Astrocyte of the spinal cord (primary cell): ENCODE data around the gene TULP4.
"Not testable (repeated sequence)": the region's sequence is repeated elsewhere in the genome, so short reads cannot be mapped to it uniquely, and the experiment has no call there.

Experiments
- DNase-seq: peaks from one replicate; pipeline ENCODE4 v3.0.0; 2011; ENCODE audit warnings: low read depth, low spot score
- H3K4me3 ChIP-seq: 2 replicates; pipeline ENCODE4 v1.5.1; 2011; ENCODE audit warnings: low read depth, mild to moderate bottlenecking, low read length, moderate library complexity
- in situ Hi-C: cut with HindIII; loops from 2 replicates; pipeline ENCODE4 v1.10.0; 2017; ENCODE audit warnings: low sequenced_read_pairs
- TF ChIP-seq, protein P1 (sequence below): IDR thresholded peaks from 2 replicates; pipeline ENCODE4 v1.5.1; 2012; ENCODE audit warnings: low read depth, mild to moderate bottlenecking, low read length, inconsistent platforms

TULP4 gene

DNA sequence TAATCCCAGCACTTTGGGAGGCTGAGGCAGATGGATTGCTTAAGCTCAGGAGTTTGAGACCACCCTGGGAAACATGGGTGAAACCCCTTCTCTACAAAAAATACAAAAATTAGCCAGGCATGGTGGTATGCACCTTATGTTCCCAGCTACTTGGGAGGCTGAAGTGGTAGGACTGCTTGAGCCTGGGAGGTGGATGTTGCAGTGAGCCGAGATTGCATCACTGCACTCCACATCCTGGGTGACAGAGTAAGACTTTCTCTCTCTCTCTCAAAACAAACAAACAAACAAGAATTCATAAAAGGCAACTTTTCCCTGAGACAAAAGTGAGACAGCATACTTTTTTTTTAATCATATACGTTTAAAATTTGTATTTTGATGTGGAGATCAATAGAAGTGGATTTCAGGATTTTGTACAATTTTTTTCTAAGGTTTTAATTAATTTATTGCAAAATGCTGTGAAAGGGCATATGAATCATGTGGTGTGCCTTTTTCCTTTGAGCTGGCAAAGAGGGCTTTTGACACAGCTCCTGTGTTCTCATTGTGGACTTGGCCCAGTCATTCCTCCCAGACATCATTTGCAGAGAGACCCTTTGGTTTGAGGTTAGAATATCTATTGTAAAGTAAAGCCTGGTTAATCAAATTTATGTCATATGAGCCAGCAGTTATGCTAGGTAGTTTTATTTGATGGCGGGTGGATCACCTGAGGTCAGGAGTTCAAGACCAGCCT is 77.1 kb downstream of the TULP4 start:
- DNase-seq = no peak
- in situ Hi-C loops = no loop called here
- H3K4me3 ChIP-seq = no peak overlapping the region
- TF ChIP-seq, protein P1, sequence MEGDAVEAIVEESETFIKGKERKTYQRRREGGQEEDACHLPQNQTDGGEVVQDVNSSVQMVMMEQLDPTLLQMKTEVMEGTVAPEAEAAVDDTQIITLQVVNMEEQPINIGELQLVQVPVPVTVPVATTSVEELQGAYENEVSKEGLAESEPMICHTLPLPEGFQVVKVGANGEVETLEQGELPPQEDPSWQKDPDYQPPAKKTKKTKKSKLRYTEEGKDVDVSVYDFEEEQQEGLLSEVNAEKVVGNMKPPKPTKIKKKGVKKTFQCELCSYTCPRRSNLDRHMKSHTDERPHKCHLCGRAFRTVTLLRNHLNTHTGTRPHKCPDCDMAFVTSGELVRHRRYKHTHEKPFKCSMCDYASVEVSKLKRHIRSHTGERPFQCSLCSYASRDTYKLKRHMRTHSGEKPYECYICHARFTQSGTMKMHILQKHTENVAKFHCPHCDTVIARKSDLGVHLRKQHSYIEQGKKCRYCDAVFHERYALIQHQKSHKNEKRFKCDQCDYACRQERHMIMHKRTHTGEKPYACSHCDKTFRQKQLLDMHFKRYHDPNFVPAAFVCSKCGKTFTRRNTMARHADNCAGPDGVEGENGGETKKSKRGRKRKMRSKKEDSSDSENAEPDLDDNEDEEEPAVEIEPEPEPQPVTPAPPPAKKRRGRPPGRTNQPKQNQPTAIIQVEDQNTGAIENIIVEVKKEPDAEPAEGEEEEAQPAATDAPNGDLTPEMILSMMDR = no peak

DNA sequence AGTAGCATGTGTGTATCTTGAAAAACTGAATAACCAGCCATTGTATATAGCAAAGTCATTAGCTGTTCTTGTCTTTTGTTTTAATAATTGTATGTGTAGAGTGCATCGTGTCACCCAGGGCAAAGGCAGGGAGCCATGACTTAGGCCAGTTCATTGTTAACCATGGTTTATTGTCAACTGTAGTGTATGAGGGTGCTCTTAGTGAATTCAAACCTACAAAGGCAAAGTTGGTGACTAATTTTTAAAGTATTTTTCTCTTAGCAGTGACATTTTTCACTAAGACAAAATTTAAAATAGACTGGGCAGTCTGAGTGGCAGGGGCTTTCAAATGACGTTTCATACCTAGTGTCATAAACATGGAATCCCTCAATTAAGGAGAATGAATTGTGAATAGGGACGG is 79.0 kb downstream of the TULP4 start:
- DNase-seq = no peak
- H3K4me3 ChIP-seq = no peak overlapping the region
- in situ Hi-C loops = no loop called here
- TF ChIP-seq, protein P1 = no peak

DNA sequence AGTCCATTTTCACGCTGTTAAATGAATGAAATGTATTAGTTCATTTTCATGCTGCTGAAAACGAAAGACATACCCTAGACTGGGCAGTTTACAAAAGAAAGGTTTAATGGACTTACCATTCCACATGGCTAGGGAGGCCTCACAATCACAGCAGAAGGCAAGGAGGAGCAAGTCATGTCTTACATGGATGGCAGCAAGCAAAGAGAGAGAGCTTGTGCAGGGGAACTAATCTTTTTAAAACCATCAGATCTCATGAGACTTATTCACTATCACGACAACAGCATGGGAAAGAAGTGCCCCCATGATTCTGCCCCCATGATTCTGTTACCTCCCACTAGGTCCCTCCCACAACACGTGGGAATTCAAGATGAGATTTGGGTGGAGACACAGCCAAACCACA is 79.7 kb downstream of the TULP4 start:
- DNase-seq, in situ Hi-C loops, H3K4me3 ChIP-seq: not testable (repeated sequence)

DNA sequence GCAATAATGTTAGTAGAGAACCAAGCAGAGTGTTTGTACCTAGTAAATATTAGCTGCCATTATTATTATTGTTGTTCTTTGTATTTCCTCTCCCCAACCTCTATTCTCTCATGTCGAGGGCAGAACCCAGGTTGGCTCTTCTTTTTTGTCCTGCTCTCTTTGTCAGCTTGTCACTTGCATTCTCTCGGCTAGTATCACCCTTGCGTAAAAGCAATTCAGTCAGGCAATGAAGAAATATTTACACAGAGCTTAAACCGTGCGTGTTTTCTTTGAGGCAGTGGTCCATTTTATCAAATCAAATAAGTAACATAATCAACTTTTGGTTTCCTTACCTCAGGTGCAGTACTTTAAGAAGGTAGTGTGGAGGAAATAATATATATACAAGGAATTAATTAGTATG is 83.9 kb downstream of the TULP4 start:
- in situ Hi-C loops = no loop called here
- no peak for DNase-seq
- H3K4me3 ChIP-seq = no peak overlapping the region
- TF ChIP-seq, protein P1 = no peak

DNA sequence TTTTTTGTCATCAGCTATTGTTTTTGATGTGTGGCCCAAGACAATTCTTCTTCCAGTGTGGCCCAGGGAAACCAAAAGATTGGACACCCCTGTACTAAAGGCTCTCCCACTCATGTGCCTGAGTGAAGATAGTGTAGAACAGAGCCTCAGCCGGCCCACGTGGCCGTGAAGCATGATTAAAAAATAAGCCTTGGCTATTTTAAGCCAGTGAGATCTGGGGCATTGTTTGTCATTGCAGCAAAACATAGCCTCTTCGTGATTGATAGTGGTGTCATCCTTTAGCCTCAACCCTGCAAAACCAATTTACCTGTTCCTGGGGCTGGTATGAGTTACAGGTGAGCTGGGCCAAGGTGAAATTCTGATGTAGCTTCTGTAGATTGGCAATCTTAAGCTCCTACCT is 85.3 kb downstream of the TULP4 start:
- in situ Hi-C loops = no loop called here
- no peak overlapping the region for H3K4me3 ChIP-seq
- no peak for DNase-seq
- TF ChIP-seq, protein P1 = no peak

DNA sequence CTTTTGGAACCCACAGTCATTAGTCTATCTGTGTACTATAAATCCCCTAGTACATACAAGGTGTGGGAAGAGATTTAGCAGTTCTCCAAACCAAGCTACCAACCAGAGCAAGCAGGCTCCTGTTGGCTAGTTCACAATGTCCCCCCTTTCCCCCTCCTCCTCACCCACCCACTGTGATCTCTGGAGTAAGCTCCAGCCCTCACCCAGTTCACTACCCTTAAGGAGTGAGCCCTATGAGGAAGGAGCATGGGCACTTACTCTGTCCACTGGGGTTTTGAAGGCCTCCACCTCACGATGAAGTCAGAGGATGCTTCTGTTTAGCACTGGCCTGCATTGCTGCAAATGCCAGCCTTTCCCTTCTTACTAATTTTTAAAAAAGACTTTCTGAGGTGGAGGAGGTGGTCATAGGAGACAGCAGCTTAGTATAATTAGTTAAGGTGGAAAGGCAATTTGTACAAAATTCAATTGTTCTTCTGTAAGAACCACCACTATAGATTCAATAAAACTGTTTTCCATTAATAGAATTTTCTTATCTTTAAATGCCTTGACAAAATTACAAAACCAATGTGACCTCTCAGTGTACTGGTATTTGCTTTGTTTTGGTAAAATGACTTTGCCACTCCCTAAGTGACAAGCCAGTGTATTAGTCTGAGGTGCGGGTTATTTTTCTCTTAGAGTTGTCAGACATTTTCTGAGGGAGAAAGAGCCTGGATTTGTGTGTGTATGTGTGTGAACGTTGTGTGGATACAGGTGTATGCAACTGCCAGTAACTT is 86.2 kb downstream of the TULP4 start:
- no peak overlapping the region for H3K4me3 ChIP-seq
- DNase-seq = no peak
- TF ChIP-seq, protein P1 = no peak
- in situ Hi-C loops = no loop called here

DNA sequence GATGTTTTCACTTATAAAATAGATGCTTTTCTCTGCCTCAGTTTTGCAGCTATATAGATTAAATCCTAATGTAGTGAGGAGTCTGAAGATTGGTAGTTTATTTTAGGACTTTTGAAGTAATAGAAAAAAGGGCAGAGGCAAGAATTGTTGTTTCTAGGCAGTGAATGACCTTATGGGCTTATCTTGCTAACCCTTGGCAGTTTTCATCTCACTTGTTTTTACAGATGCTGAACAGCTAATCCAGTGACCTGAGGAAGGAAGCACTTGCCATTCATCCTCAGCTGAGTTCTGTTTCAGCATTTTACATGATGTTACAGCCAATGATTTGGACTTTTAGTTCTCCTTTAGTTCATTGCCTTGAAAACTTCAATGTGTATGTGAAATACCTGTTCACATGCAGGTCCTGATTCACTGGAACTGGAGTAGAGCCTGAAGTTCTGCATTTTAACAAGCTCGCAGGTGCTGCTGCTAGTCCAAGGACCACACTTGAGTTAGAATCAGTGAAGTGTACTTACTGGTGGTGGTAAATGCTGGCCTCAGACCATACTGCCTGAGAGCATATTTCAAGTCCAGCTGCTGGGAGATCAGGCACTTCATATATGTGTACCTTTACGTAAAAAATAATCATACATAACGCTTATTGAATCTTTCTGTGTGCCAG is 86.9 kb downstream of the TULP4 start:
- in situ Hi-C loops = no loop called here
- TF ChIP-seq, protein P1 = no peak
- H3K4me3 ChIP-seq = no peak overlapping the region
- DNase-seq = no peak
